GM18499 (cell line): Measurements from ENCODE around the gene LSM14A.
"Not testable (repeated sequence)": the region's sequence is repeated elsewhere in the genome, so short reads cannot be mapped to it uniquely, and the experiment has no call there.

Experiments
- ATAC-seq: cut with Tn5 transposase; IDR thresholded peaks from one replicate; pipeline ENCODE4 v1.9.1; 2021; ENCODE audit warnings: moderate number of reproducible peaks; ENCODE audit not compliant: insufficient read depth, unreplicated experiment

Gene LSM14A

GRCh38 chr19:34155686-34156085 is 16.6 kb upstream of the LSM14A start:
- ATAC-seq, result no peak

- not testable (repeated sequence) for ATAC-seq
Observed at GRCh38 chr19:34158966-34159365, 13.3 kb upstream of the LSM14A start.

- ATAC-seq, result not testable (repeated sequence)
Observed at GRCh38 chr19:34159541-34159940, 12.8 kb upstream of the LSM14A start.

GRCh38 chr19:34161902-34162301 is 10.4 kb upstream of the LSM14A start:
- not testable (repeated sequence) for ATAC-seq

- no peak for ATAC-seq
Observed at GRCh38 chr19:34165295-34165738, 7.0 kb upstream of the LSM14A start.

GRCh38 chr19:34169475-34170199 is 2.7 kb upstream of the LSM14A start:
- not testable (repeated sequence) for ATAC-seq

- ATAC-seq, result no peak
Observed at GRCh38 chr19:34171539-34171876, 796 bp upstream of the LSM14A start.

- ATAC-seq, result no peak
Observed at GRCh38 chr19:34172661-34173192, 423 bp downstream of the LSM14A start.

- ATAC-seq, result no peak
Observed at GRCh38 chr19:34173193-34173956, 1.1 kb downstream of the LSM14A start.

GRCh38 chr19:34175173-34175572 is 2.9 kb downstream of the LSM14A start:
- not testable (repeated sequence) for ATAC-seq

GRCh38 chr19:34176581-34176980 is 4.3 kb downstream of the LSM14A start:
- no peak for ATAC-seq

- no peak for ATAC-seq
Observed at GRCh38 chr19:34178274-34178610, 5.9 kb downstream of the LSM14A start.

GRCh38 chr19:34179066-34179465 is 6.8 kb downstream of the LSM14A start:
- ATAC-seq, result no peak

- ATAC-seq, result no peak
Observed at GRCh38 chr19:34180273-34180672, 8.0 kb downstream of the LSM14A start.

GRCh38 chr19:34180709-34181108 is 8.4 kb downstream of the LSM14A start:
- ATAC-seq, result no peak

- no peak for ATAC-seq
Observed at GRCh38 chr19:34181111-34181864, 9.0 kb downstream of the LSM14A start.

- ATAC-seq, result no peak
Observed at GRCh38 chr19:34182125-34182524, 9.8 kb downstream of the LSM14A start.

GRCh38 chr19:34184880-34185491 is 12.7 kb downstream of the LSM14A start:
- ATAC-seq, result no peak

GRCh38 chr19:34186205-34186604 is 13.9 kb downstream of the LSM14A start:
- no peak for ATAC-seq

- no peak for ATAC-seq
Observed at GRCh38 chr19:34187011-34187410, 14.7 kb downstream of the LSM14A start.
